ENCODE data around the gene BRF1. TPM values are rescaled to one million over a fixed set of nuclear protein-coding genes. Genes with fewer than 3 reads are reported as not detected.
"Not testable (repeated sequence)": the region's sequence is repeated elsewhere in the genome, so short reads cannot be mapped to it uniquely, and the experiment has no call there.

The BRF1 gene
- total and polyA plus RNA-seq, 2 donors from 2014 or later, result 19.3 to 34.1 TPM

GRCh38 chr14:105294142-105294597, 6.6 kb downstream of the BRF1 start:
- intact Hi-C loops (cut with DNase I), result no loop called here
- TF ChIP-seq CTCF (IDR thresholded peaks at IDR 0.05; ENCODE audit: borderline replicate concordance, extremely low read depth, insufficient read depth), result no peak
- H3K4me1 ChIP-seq (ENCODE audit: control insufficient read depth in 2 of 3, insufficient read depth in 2 of 3, low read depth in 1 of 3, low read length in 3 of 3), result no peaks in the 10 kb centered on the region
- no peaks in the 10 kb centered on the region for H3K36me3 ChIP-seq (ENCODE audit: control insufficient read depth in 2 of 3, insufficient read depth in 3 of 3, low read length in 3 of 3)
- H3K27ac ChIP-seq (ENCODE audit: low read depth in 2 of 2, low read length in 2 of 2), result no peak overlapping the region
- FAIRE-seq (no peak), DNase-seq (peak; percentile 77 to 83 (median 82))
- peak overlapping the region in 1 of 3 donors; percentile 12 for H3K9ac ChIP-seq (ENCODE audit: low read length in 3 of 3)
- no peak overlapping the region for H3K4me3 ChIP-seq (ENCODE audit: low read length in 3 of 3)
- H3K27me3 ChIP-seq (ENCODE audit: control insufficient read depth, insufficient read depth, low read length), result no peaks in the 10 kb centered on the region
- H3K9me3 ChIP-seq (ENCODE audit: control insufficient read depth in 2 of 3, insufficient read depth in 1 of 3, low read length in 3 of 3), result no peaks in the 10 kb centered on the region

GRCh38 chr14:105292826-105293711, 7.7 kb downstream of the BRF1 start:
- H3K27ac ChIP-seq (ENCODE audit: low read depth in 2 of 2, low read length in 2 of 2), result no peak overlapping the region
- H3K9ac ChIP-seq (ENCODE audit: low read length in 3 of 3), result no peak overlapping the region
- FAIRE-seq, result no peak

GRCh38 chr14:105290621-105291346, 10.0 kb downstream of the BRF1 start:
- DNase-seq (no peak), FAIRE-seq (no peak)
- H3K27ac ChIP-seq (ENCODE audit: low read depth in 2 of 2, low read length in 2 of 2), result no peak overlapping the region

More at GRCh38 chr14:105292826-105293711, 7.7 kb downstream of the BRF1 start:
- no peak for TF ChIP-seq CTCF (IDR thresholded peaks at IDR 0.05; ENCODE audit: borderline replicate concordance, extremely low read depth, insufficient read depth)
- Histone ChIP-seq H3K9me3 (ENCODE audit: control insufficient read depth in 2 of 3, insufficient read depth in 1 of 3, low read length in 3 of 3) (no peaks in the 10 kb centered on the region), H3K27me3 (ENCODE audit: control insufficient read depth, insufficient read depth, low read length) (no peaks in the 10 kb centered on the region), H3K36me3 (ENCODE audit: control insufficient read depth in 2 of 3, insufficient read depth in 3 of 3, low read length in 3 of 3) (no peaks in the 10 kb centered on the region), H3K4me3 (ENCODE audit: low read length in 3 of 3) (no peak overlapping the region), H3K4me1 (ENCODE audit: control insufficient read depth in 2 of 3, insufficient read depth in 2 of 3, low read depth in 1 of 3, low read length in 3 of 3) (no peaks in the 10 kb centered on the region)
- DNase-seq, result peak in 1 of 5 donors; percentile 61
- intact Hi-C loops (cut with DNase I), result no loop called here

GRCh38 chr14:105288936-105289335, 11.9 kb downstream of the BRF1 start:
- H3K4me3 ChIP-seq (ENCODE audit: low read length in 3 of 3); H3K36me3 ChIP-seq (ENCODE audit: control insufficient read depth in 2 of 3, insufficient read depth in 3 of 3, low read length in 3 of 3); H3K27ac ChIP-seq (ENCODE audit: low read depth in 2 of 2, low read length in 2 of 2); DNase-seq; FAIRE-seq; H3K27me3 ChIP-seq (ENCODE audit: control insufficient read depth, insufficient read depth, low read length); intact Hi-C loops (cut with DNase I); H3K9me3 ChIP-seq (ENCODE audit: control insufficient read depth in 2 of 3, insufficient read depth in 1 of 3, low read length in 3 of 3); H3K4me1 ChIP-seq (ENCODE audit: control insufficient read depth in 2 of 3, insufficient read depth in 2 of 3, low read depth in 1 of 3, low read length in 3 of 3); H3K9ac ChIP-seq (ENCODE audit: low read length in 3 of 3): not testable (repeated sequence)

More at GRCh38 chr14:105290621-105291346, 10.0 kb downstream of the BRF1 start:
- H3K36me3 ChIP-seq (ENCODE audit: control insufficient read depth in 2 of 3, insufficient read depth in 3 of 3, low read length in 3 of 3), result no peaks in the 10 kb centered on the region
- no peak overlapping the region for H3K9ac ChIP-seq (ENCODE audit: low read length in 3 of 3)
- H3K4me3 ChIP-seq (ENCODE audit: low read length in 3 of 3), result no peak overlapping the region
- no peaks in the 10 kb centered on the region for H3K27me3 ChIP-seq (ENCODE audit: control insufficient read depth, insufficient read depth, low read length)
- peaks cover 0 to 6% (median 0%) of the 10 kb centered on the region in 3 donors for H3K4me1 ChIP-seq (ENCODE audit: control insufficient read depth in 2 of 3, insufficient read depth in 2 of 3, low read depth in 1 of 3, low read length in 3 of 3)
- intact Hi-C loops (cut with DNase I), result no loop called here
- no peak for TF ChIP-seq CTCF (IDR thresholded peaks at IDR 0.05; ENCODE audit: borderline replicate concordance, extremely low read depth, insufficient read depth)
- no peaks in the 10 kb centered on the region for H3K9me3 ChIP-seq (ENCODE audit: control insufficient read depth in 2 of 3, insufficient read depth in 1 of 3, low read length in 3 of 3)

All from kidney (tissue), 14 donors.